HFFc6 (cell line): ENCODE data around the gene ANKRD16. TPM values are rescaled to one million over a fixed set of nuclear protein-coding genes. Genes with fewer than 3 reads are reported as not detected.

Experiments
- DNase-seq: peaks from one replicate; pipeline ENCODE4 v3.0.0-alpha.2; 2018
- H3K27ac Mint-ChIP-seq: 2 replicates; pipeline ENCODE4 v1.8.0; 2020; ENCODE audit warnings: mild to moderate bottlenecking, mixed read lengths
- H3K27me3 Mint-ChIP-seq: 2 replicates; pipeline ENCODE4 v1.8.0; 2021; ENCODE audit warnings: mild to moderate bottlenecking, moderate library complexity, mixed read lengths; ENCODE audit not compliant: insufficient read depth
- H3K36me3 Mint-ChIP-seq: 2 replicates; pipeline ENCODE4 v1.8.0; 2021; ENCODE audit warnings: low read depth, mixed read lengths
- H3K4me1 Mint-ChIP-seq: 2 replicates; pipeline ENCODE4 v1.8.0; 2020; ENCODE audit warnings: low read depth, mixed read lengths
- H3K4me3 Mint-ChIP-seq: 2 replicates; pipeline ENCODE4 v1.8.0; 2020; ENCODE audit warnings: mild to moderate bottlenecking, moderate library complexity, mixed read lengths
- H3K9me3 Mint-ChIP-seq: 2 replicates; pipeline ENCODE4 v1.8.0; 2020; ENCODE audit warnings: mild to moderate bottlenecking, mixed read lengths
- total RNA-seq, 6 experiments: library from RNA; stranded (reverse); fragmentation: NEBNext Ultra II Directional; extraction: Animal tissue kit (Norgen Biotek cat#: 25700); gene quantifications; 2 replicates in 1 of 6; 3 replicates in 5 of 6; pipeline ENCODE4 v1.2.3, GENCODE V29; 2021
- TF ChIP-seq, protein P1 (sequence below): fragments of 200-600 bp; sonication (generic); IDR thresholded peaks from 2 replicates; pipeline ENCODE4 v1.5.0; 2021; ENCODE audit warnings: antibody characterized with exemption, mild to moderate bottlenecking

Gene ANKRD16
- total RNA-seq, 6 experiments from 2014 or later, result 4.7 to 6.7 (median 5.5) TPM

DNA sequence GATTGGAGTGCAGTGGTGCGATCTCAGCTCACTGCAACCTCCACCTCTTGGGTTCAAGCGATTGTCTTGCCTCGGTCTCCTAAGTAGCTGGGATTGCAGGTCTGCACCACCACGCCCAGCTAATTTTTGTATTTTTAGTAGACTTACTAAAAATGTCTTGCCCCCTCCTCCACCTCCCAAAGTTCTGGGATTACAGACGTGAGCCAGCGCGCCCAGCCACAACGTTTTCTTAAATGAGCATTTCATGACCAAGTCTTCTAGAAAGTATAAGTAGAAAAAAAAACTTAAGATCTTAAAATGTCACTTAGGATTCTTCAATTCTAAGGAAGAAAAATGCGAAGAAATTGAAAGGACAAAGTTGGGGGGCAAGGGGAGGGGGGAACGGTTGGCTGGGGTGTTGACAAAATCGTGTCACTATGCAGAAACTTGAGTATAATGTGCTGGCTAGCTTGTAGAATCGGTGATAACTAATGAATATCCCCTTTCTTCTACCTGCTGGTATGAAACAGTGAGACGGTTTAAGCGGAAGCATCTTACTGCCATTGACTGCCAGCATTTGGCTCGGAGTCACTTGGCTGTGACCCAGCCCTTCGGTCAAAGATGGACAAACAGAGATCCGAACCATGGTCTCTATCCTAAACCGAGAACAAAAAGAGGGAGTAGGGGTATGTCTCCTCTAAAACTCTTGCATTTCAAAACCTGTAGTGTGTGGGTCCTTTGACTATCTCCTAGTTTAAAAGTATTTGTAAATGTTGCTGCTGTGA is 13.0 kb upstream of the ANKRD16 start:
- TF ChIP-seq, protein P1, sequence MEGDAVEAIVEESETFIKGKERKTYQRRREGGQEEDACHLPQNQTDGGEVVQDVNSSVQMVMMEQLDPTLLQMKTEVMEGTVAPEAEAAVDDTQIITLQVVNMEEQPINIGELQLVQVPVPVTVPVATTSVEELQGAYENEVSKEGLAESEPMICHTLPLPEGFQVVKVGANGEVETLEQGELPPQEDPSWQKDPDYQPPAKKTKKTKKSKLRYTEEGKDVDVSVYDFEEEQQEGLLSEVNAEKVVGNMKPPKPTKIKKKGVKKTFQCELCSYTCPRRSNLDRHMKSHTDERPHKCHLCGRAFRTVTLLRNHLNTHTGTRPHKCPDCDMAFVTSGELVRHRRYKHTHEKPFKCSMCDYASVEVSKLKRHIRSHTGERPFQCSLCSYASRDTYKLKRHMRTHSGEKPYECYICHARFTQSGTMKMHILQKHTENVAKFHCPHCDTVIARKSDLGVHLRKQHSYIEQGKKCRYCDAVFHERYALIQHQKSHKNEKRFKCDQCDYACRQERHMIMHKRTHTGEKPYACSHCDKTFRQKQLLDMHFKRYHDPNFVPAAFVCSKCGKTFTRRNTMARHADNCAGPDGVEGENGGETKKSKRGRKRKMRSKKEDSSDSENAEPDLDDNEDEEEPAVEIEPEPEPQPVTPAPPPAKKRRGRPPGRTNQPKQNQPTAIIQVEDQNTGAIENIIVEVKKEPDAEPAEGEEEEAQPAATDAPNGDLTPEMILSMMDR, result no peak
- Mint-ChIP-seq H3K4me1 (no peaks in the 10 kb centered on the region), H3K4me3 (no peak overlapping the region), H3K27me3 (0 out of 2 replicates have a peak, but pooled peaks cover 3% of the 10 kb centered on the region), H3K36me3 (peaks cover 33% of the 10 kb centered on the region), H3K27ac (no peak overlapping the region), H3K9me3 (no peaks in the 10 kb centered on the region)
- DNase-seq, result no peak

DNA sequence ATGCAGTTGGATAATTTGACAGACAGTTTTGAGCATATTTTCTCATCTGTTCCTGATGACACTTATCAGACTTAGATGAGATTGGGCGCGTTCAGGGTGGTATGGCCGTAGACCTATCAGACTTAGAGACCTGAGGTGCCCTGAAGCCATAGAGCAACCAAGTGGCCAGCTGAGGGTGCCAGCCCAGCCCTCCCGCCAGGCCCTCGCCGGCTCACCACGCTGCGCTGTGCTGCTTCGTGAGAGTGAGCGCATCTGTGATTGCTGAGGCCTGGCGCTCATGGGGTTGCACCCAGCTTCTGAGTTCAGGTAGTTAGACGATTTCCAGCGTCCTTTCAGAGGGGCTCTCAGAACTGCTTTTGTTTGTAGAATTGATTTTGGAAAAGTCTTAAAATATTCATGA is 10.6 kb upstream of the ANKRD16 start:
- Mint-ChIP-seq H3K27me3 (no peaks in the 10 kb centered on the region), H3K27ac (no peak overlapping the region), H3K9me3 (peaks cover 7% of the 10 kb centered on the region; the same call in 1 of the 2 replicates), H3K4me3 (no peak overlapping the region), H3K4me1 (no peaks in the 10 kb centered on the region), H3K36me3 (peaks cover 38% of the 10 kb centered on the region)
- DNase-seq, result no peak
- TF ChIP-seq, protein P1, result no peak

DNA sequence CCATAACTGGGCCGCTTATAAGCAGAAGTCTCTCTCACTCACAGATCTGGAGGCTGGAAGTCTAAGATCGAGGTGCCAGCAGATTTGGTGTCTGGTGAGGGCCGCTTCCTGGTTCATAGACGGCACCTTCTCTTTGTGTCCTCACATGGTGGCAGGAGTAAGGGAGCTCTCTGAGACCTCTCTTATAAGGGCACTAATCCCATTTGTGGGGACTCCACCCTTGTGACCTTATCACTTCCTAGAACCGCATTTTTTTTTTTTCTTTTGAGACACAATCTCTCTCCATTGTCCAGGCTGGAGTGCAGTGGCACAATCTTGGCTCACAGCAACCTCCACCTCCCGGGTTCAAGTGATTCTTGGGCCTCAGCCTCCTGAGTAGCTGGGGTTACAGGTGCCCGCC is 8.5 kb upstream of the ANKRD16 start:
- Mint-ChIP-seq H3K27ac (no peak overlapping the region), H3K4me1 (peaks cover 5% of the 10 kb centered on the region), H3K9me3 (peaks cover 7% of the 10 kb centered on the region; the same call in 1 of the 2 replicates), H3K27me3 (no peaks in the 10 kb centered on the region), H3K36me3 (peaks cover 44% of the 10 kb centered on the region), H3K4me3 (no peak overlapping the region)
- no peak for DNase-seq
- TF ChIP-seq, protein P1, result no peak

DNA sequence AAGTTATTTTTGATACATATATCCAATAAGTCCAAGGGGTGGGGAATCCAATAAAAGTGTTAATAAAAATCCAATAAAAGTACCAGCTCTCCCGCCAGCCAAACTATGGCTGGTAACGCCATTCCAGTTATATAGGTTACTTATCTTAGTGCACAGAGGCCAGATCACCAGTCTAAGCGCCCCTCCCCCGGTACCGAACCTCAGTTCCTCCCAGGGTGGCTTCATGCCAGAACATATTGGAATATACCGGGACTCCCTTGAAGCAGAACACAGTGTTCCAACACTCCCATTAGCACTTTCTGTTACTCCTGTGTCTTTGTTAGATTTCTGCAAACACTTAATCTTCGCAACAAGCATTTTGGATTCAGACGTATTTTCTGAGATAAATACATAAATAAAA is 7.8 kb upstream of the ANKRD16 start:
- no peak overlapping the region for H3K27ac Mint-ChIP-seq

DNA sequence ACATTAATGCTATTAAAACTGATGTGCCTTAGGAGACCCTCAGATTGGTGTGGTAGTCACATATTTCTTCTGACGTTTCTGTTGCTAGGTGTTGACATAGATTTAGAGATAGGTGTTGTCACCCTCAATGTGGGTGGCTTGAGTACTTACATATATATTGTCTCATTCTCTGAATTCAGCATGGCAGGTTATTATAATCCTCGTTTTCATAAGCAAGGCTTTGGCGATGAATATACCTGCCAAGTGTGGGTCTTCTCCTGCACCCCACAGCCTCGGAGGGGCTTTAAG is 7.3 kb upstream of the ANKRD16 start:
- H3K4me1 Mint-ChIP-seq, result peaks cover 16% of the 10 kb centered on the region
- DNase-seq, result no peak
- no peaks in the 10 kb centered on the region for H3K27me3 Mint-ChIP-seq
- TF ChIP-seq, protein P1, result no peak
- peaks cover 7% of the 10 kb centered on the region; the same call in 1 of the 2 replicates for H3K9me3 Mint-ChIP-seq
- no peak overlapping the region for H3K4me3 Mint-ChIP-seq
- no peak overlapping the region for H3K27ac Mint-ChIP-seq
- peaks cover 53% of the 10 kb centered on the region for H3K36me3 Mint-ChIP-seq

More for the DNA sequence above, 7.8 kb upstream of the ANKRD16 start:
- Mint-ChIP-seq H3K4me1 (peaks cover 11% of the 10 kb centered on the region), H3K4me3 (no peak overlapping the region), H3K36me3 (peaks cover 48% of the 10 kb centered on the region), H3K27me3 (no peaks in the 10 kb centered on the region), H3K9me3 (peaks cover 7% of the 10 kb centered on the region; the same call in 1 of the 2 replicates)
- TF ChIP-seq, protein P1, result no peak
- no peak for DNase-seq
